Measurements from ENCODE around the gene TADA2B. TPM values are rescaled to one million over a fixed set of nuclear protein-coding genes. Genes with fewer than 3 reads are reported as not detected.

Gene TADA2B
- total and polyA plus RNA-seq, 10 of the 15 experiments (the other 5 are each of a cell fraction or from before 2014, with no cell fraction given), result 0.66 to 12.0 (median 5.6) TPM

GRCh38 chr4:7067452-7068278, 24.5 kb downstream of the TADA2B start, which contains the start of gene GRPEL1 (continued):
- TF ChIP-seq SMAD1 (IDR thresholded peaks at IDR 0.05; ENCODE audit: low read depth, partially characterized antibody) (no peak), IRF4 (IDR thresholded peaks at IDR 0.05; ENCODE audit: low read depth, low read length) (no peak), JUND (IDR thresholded peaks at IDR 0.05; ENCODE audit: low read depth, low read length) (no peak), KLF5 (IDR thresholded peaks at IDR 0.05; ENCODE audit: partially characterized antibody) (peak; percentile 65), HCFC1 (IDR thresholded peaks at IDR 0.05; ENCODE audit: low read length) (0 out of 2 replicates have a peak, but pooled peaks have one; percentile 38), PAX5 (IDR thresholded peaks at IDR 0.05; ENCODE audit: borderline replicate concordance, low read depth, low read length) (peak; percentile 90), POLR2A (IDR thresholded peaks at IDR 0.05; ENCODE audit: low read depth, low read length) (peak; percentile 99), KAT2A (conservative IDR thresholded peaks at IDR 0.05; ENCODE audit: control insufficient read depth, low read depth, low read length) (no peak), IKZF1 (conservative IDR thresholded peaks at IDR 0.05) (peak; percentile 70), USF2 (IDR thresholded peaks at IDR 0.05; ENCODE audit: borderline replicate concordance, low read depth, low read length) (no peak), ATF7 (IDR thresholded peaks at IDR 0.05; ENCODE audit: low read depth) (peak; percentile 36; the same call in 1 of the 2 replicates), ZNF592 (IDR thresholded peaks at IDR 0.05) (no peak), MEF2B (IDR thresholded peaks at IDR 0.05; ENCODE audit: partially characterized antibody, poor library complexity, severe bottlenecking) (no peak), MTA2 (IDR thresholded peaks at IDR 0.05; ENCODE audit: low read depth) (no peak), RAD21 (IDR thresholded peaks at IDR 0.05; ENCODE audit: insufficient read depth, low read depth, low read length) (no peak), SUZ12 (IDR thresholded peaks at IDR 0.05; ENCODE audit: unreplicated experiment) (no peak), NR2F1 (conservative IDR thresholded peaks at IDR 0.05) (peak; percentile 75; the same call in 1 of the 2 replicates), ZNF274 (IDR thresholded peaks at IDR 0.05; ENCODE audit: insufficient read depth, insufficient read length) (no peak), RB1 (IDR thresholded peaks at IDR 0.05; ENCODE audit: borderline replicate concordance) (peak; percentile 47; the same call in 1 of the 2 replicates)
- TF ChIP-seq, protein P1, sequence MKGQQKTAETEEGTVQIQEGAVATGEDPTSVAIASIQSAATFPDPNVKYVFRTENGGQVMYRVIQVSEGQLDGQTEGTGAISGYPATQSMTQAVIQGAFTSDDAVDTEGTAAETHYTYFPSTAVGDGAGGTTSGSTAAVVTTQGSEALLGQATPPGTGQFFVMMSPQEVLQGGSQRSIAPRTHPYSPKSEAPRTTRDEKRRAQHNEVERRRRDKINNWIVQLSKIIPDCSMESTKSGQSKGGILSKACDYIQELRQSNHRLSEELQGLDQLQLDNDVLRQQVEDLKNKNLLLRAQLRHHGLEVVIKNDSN (IDR thresholded peaks at IDR 0.05; ENCODE audit: borderline replicate concordance, extremely low read length, insufficient read depth, low read depth, low read length), result peak; percentile 38
- TF ChIP-seq, protein P2, sequence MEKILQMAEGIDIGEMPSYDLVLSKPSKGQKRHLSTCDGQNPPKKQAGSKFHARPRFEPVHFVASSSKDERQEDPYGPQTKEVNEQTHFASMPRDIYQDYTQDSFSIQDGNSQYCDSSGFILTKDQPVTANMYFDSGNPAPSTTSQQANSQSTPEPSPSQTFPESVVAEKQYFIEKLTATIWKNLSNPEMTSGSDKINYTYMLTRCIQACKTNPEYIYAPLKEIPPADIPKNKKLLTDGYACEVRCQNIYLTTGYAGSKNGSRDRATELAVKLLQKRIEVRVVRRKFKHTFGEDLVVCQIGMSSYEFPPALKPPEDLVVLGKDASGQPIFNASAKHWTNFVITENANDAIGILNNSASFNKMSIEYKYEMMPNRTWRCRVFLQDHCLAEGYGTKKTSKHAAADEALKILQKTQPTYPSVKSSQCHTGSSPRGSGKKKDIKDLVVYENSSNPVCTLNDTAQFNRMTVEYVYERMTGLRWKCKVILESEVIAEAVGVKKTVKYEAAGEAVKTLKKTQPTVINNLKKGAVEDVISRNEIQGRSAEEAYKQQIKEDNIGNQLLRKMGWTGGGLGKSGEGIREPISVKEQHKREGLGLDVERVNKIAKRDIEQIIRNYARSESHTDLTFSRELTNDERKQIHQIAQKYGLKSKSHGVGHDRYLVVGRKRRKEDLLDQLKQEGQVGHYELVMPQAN (conservative IDR thresholded peaks at IDR 0.05), result peak; percentile 91

Data from GM12878 (cell line).